Esophagus squamous epithelium (tissue), 4 donors: ENCODE results near the gene KAT6B.

Experiments used
- CTCF ChIP-seq, 6 experiments: fragments of 450-650 bp in 4 of 6; fragments of 200-600 bp in 2 of 6; sonication (generic) in 2 of 6; IDR thresholded peaks; one replicate each; pipeline ENCODE4 v1.5.1; 2016 to 2019; ENCODE audit warnings: antibody characterized with exemption in 6 of 6, mild to moderate bottlenecking in 4 of 6, moderate library complexity in 4 of 6
- POLR2A ChIP-seq, 4 donors: fragments of 450-650 bp; IDR thresholded peaks; one replicate each; pipeline ENCODE4 v1.6.1; 2017; ENCODE audit warnings: antibody characterized with exemption in 4 of 4, mild to moderate bottlenecking in 4 of 4, moderate library complexity in 3 of 4

GRCh38 chr10:74871595-74872382, 45.4 kb downstream of the KAT6B start:
- TF ChIP-seq CTCF (IDR thresholded peaks at IDR 0.05) (no peak), POLR2A (IDR thresholded peaks at IDR 0.05) (no peak)
